ENCODE measurements around the gene RNF32.

- TF ChIP-seq CTCF (conservative IDR thresholded peaks at IDR 0.05) (no peak), EZH2 (IDR thresholded peaks at IDR 0.05; ENCODE audit: low read depth) (no peak)
Observed at GRCh38 chr7:156673454-156673853, 32.9 kb downstream of the RNF32 start.

Measured in PC-9 (cell line).